Activated T-cell treated with anti-CD3 and anti-CD28 coated beads for 24 hours (primary cell): ENCODE measurements around the gene PDE11A.
"Not testable (repeated sequence)": the region's sequence is repeated elsewhere in the genome, so short reads cannot be mapped to it uniquely, and the experiment has no call there.

Experiments
- DNase-seq: peaks from one replicate; pipeline ENCODE4 v3.0.0-alpha.2; 2020; ENCODE audit warnings: low read depth

The PDE11A gene

DNA sequence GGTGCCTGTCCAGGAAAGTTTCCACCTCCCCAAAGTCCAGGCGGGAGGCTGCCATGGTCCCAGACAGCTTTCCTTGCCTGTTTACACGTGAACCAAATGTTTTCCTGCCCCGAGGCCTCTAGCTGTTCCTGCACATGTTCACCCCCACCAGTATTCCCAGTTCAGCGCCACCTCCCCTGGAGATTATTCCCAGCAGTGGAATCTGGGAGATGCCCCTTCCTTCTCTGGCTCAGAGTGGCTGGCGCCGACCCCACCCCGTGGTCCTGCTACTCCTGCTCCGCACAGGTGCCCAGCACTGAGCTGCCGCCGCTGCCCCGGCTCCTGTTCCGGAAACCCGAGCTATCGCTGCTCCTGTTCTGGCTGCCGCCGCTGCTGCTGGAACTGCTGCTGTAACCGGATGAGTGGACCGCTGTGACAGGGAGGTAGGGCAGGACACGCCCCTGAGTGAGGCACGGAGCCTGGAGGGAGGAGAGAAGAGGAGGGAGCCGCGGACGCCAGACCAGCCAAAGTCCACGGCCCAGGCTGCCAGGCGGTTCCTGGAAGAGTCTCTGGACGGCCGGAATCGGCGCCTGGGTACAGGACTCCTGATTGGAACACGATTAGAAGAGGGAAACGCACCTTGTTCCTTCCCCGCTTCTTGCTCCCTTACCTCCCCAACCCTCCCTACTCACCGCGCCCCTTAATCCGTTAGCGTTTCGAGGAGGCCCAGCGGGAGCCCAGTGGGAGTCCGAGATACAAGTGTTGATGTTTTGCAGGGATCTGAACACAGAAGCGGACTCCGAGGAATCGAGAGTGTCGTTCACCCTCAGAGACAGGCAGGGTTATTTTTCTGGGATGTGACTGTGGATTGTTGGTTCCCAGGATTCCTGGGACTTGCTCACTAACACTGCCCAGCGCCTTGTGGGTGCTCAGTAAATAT is at the start of gene PDE11A:
TSS of gene PDE11A (minus strand) at position 395 of the 919 bp plus-strand sequence. CDS start at position 55, 340 bp downstream.
- peak; percentile 16 for DNase-seq

DNA sequence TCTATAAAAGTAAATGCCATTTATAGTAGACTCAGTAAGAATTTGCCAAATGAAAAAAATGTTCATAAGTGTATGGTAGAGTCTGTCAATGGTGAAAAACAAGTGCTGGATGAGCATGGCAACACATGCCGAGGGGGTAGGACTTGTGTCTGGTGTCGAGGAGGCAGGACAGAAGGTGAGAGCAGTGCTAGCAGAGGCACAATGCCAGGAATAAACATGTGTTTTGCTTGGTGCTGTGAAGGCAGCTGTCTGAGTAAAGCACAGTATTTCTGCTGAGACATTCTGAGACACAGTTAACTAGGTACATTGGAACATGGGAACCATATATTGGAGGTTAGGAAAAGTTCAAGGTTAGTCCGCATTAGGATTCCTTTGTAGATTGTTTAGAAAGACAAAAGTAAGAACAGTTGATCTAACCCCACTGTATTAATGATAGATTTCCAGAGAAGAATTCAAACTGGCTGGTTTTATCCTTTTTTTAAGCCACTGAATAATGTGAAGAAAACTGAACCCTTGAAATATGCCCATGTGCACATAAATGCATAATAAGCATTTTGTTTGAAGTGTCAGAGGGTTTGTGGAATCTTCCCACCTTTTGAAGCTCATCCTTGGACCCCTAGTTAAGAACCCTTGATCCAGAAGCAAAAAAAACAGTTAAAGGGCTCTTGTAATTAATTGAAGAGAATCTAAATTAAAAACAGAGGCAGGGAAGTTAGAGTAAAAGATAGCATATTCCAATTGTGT is 46.8 kb upstream of the PDE11A start:
- DNase-seq: no peak

DNA sequence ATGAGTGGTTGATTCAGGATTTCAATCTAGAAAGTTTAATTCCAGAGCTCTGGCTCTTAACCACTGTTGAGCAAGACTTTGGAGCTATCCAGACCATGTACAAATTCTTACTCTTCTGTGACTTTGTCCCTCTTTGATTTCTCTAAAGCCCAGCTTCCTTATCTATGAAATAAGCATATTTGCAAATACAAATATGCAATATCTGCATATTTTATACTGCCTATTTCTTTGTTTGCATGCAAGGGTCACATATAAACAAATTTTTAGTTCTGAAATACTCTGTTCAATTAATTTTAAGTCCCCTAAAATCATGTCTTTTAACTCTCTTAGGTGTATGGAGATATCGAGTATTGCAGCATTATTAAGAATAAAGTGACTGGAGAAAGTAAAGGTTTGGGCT is 45.1 kb upstream of the PDE11A start:
- no peak for DNase-seq

DNA sequence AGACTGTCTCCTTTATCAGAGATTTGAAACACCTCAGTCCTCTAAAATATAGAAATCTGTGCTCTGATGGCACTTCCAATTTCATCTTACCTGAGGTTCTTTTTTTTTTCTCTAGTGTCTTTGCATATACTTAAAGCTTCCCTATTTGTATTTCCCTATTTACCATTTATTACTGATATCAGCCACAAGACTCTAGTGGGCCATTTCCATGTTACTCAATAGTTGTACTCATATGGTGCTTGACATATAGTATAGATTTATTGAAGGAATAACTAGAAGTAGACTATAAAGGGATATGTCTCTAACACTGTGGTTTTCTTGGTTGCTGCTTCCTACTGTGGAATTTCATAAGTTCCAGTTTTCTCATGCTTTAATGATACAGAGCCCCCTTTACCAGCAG is 42.7 kb upstream of the PDE11A start:
- no peak for DNase-seq

DNA sequence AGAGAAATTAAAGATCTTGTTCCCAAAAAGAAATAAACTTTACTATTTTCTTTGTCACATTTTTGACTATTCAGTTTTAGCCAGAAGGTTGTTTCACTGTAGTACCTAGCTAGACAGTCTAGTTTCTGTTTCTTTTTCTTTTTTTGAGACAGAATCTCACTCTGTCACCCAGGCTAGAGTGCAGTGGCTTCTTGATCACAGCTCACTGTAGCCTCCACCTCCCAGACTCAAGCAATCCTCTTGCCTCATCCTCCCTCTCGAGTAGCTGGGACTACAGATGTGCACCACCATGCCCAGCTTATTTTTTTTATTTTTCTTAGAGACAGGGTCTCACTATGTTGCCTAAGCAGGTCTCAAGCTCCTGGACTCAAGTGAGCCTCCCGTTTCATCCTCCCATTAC is 41.9 kb upstream of the PDE11A start:
- no peak for DNase-seq

DNA sequence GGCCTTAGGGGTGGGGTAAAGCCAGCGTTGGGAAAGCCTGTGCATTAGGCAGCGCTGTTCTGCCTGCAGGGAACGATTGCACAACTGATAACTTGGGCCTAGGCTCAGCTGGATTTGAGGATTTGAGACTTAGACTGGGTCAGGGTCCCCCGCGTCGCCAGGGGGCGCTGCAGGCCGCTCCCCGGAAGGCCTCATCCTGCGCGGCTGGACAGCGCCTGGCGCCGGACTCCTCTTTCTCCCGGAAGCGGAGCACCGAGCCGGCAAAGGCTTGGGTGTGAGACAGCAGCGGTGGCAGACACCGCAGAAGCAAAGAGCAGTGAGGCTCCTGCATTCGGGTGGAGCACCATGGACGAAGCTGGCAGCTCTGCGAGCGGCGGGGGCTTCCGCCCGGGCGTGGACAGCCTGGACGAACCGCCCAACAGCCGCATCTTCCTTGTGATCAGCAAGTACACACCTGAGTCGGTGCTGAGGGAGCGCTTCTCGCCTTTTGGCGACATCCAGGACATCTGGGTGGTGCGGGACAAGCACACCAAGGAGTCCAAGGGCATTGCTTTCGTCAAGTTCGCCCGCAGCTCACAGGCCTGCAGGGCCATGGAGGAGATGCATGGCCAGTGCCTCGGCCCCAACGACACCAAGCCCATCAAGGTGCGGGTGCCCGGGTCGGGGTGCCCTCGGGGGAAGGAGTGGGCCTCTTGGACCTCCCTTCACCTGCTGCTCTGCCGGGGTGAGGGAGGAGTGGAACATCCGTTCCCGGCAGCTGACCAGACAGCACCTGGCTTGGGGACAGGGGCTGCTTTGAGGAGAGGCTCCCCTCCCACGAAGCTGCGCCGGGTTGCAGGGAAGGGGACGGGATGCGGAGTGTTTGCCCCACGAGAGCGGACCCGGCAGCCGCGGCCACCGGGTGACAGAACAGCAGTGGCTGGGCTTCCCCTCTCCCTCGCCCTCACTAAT is 39.9 kb upstream of the PDE11A start, which contains the start of gene RBM45:
TSS of gene RBM45 (plus strand) at position 236 of the 951 bp plus-strand sequence. CDS start at position 346, 110 bp downstream.
- peak; percentile 80 for DNase-seq

DNA sequence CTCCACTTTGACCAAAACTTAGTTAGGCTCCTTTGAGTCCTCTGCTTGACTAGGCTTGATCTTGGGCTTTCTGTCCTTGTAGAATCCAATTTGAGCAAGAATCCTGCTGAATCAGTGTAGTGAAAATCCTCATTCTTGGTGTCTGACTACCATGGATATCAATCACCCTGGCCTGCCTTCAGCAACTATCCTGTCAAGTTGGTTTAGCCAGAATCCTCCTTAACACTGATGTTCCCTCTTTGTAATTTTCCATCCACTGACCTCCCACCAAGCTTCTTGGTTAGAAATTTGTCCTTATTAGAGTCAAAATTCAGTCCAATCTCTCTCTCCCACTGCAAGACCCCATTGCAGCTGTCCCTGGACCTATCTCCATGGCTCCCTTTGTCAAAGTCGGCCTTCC is 39.2 kb upstream of the PDE11A start:
- no peak for DNase-seq

DNA sequence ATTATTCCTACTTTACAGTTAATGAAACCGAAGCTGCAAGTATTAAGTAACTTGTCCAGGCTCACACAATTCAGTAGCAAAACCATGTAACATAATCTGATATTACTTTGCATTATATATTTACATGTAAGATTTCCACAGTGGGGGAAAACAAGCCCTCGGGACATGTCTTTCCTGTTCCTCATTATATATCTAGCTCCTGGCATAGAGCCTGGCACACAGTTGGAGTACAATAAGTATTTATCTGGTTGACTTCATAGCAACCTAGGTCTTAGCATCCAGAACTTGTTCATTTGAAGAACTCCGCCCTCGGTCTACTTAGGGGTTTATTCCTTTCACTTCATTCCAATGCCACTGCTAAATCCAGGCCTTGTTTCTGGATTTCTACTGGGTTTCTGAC is 38.1 kb upstream of the PDE11A start:
- DNase-seq: no peak

DNA sequence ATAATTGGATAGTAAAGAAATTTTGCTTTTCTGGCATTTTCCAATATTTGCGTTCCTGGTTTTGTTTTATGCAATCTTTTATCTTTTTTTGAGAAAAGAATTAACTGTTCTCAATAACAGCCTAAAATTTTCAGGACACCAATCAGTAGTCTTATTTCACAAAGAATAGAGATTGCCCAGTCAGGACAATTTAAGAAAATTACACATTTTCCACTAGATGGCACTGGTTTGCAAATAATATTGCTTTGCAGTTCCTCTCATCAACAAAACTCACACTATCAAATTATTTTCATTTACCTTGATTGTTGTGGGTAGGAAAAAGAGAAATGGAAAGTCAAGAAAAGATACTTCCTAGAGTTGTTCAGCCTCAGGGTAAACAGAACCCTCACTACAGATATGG is 37.2 kb upstream of the PDE11A start:
- no peak for DNase-seq

DNA sequence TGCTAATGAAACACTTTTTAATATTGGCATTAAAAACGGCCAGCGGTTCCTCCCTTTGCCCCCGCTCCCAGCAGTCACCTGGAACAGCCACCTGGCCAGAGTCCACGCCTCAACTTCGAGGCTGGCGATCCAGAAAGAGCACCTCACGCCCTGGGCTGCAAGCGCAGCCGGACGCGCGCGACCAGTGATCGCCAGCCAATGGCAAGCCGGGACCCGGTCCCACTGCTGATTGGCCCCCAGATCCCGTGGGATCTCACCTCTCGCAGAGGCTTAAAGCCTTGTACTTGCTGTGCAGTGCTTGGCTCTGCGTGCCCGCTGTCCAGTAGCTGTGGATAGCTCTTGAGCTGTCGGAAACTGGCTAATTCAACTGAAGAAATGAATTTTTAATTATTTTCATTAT is 35.6 kb upstream of the PDE11A start:
- DNase-seq: no peak

DNA sequence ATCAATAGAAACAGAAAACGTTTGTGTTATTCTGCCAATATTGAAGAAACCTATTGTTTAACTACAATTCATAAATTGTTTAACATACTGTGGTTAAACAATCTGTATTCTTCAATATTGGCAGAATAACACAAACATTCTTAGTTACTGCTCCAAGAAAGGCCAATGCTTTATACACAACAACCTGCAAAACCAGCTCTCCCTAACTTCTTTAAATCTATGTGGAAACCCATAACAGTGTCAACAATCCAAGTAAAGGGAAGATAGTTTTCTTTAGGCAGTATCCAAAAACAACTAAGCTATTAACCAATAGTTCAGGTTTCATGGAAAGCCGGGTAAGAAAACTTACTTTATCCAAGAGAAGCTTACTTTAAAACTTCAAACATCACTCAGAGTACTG is 33.5 kb upstream of the PDE11A start:
- DNase-seq: no peak

DNA sequence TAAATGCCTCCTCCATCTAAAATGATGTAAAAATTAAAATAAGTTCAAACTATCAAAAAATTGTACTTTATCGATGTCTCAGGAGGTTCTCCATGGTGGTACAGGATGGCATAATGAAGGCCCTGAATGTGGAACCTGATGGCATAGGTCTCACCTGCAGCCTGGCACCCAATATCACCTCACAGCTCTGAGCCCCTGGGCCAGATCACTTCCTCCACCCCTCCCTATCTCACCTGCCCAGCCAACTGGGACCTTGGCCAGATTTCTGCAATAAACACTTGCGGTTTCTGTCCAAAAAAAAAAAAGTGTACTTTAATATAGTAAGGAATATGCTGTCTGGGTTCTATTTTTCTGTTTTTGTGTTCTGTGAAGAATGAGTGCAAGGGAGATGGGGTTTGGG is 33.0 kb upstream of the PDE11A start:
- no peak for DNase-seq

DNA sequence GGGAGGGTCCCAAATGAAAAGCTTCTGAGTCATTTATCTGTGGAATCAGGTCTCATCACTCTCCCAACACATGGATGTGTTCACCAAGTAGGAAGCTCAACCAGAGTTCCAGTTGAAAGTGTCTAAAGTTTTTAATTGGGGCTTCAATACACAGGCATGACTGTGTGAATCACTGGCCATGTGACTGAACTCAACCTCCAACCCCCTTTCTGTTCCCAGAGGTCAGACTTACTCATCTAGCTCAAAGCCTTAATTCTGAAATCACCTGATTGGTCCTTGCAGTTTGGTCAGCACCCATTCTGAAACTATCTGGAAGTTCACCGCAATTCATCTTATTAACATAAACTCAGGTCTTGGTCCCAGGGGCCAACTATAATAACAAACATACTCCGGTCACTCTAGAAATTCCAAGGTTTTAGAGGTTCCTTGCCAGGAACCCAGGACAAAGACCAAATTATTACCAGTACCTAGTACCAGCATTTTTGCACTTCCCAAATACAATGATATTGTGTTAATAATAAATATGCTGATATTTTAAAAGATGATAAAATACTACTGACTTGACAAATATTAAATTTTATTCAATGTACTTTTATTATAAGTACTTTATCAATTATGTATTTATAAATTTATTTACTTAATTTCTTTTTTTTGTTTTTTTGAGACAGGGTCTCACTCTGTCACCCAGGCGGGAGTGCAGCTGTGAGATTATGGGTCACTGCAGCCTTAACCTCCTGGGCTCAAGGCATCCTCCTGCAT is 28.9 kb upstream of the PDE11A start:
- DNase-seq: no peak

DNA sequence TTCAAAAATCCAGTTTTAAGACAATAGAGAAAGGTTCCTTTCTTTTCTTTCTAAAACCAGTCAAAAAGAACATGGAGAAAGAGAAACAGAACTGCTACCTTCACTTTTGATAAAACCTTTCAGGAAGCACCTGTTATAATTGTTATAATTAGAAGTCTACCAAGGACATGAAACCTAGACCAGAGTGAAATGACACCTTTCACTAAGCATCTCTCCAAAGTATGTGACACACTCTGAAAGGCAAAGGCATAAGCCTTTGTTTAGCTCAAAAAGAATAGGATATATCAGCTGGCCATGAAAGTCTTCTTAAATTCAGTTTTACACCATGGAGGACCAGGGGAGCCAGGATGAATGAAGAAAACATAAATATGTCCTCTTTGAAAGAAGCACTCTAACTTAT is 20.9 kb upstream of the PDE11A start:
- no peak for DNase-seq

DNA sequence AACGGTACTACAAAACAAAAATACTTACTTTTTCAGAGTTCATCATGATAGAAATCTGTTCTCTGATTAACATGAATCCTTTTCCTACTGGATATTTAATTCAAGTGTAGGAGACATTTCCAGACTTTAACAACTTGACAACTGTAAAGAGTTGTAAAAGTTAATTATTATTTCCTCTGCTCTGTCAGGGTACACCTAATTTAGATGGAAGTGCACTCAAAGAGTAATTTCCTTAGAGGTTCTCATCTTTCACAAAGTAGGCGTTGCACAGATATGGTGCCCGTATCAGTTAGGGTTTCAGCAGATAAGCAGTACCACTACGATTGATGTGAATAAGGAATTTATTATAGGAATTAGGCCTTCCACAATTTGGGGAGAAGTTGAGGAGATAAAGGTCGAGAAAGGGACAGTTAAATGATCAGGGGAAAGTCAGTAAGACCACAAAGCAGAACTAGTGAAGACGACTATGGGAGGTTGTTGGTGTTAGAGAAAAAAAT is 16.2 kb upstream of the PDE11A start:
- no peak for DNase-seq

DNA sequence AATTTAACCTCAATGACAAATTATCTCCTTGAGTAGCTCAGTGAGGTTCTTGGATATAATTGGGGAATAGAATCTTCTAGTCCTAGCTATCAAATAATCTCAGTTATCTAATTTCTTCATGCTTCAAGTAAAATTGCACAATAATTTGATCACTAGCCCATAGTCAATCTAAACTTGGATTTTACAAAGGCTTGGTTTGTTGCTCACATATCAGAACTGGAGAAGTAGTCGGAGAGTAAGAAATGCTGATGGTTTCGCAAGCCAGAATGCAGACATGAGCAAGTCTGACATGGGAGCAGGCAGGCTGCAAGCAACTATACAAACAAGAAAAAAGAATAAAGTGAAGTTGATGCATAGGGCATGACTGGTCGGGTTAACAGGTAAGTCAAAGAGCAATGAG is 11.7 kb upstream of the PDE11A start:
- DNase-seq: no peak

DNA sequence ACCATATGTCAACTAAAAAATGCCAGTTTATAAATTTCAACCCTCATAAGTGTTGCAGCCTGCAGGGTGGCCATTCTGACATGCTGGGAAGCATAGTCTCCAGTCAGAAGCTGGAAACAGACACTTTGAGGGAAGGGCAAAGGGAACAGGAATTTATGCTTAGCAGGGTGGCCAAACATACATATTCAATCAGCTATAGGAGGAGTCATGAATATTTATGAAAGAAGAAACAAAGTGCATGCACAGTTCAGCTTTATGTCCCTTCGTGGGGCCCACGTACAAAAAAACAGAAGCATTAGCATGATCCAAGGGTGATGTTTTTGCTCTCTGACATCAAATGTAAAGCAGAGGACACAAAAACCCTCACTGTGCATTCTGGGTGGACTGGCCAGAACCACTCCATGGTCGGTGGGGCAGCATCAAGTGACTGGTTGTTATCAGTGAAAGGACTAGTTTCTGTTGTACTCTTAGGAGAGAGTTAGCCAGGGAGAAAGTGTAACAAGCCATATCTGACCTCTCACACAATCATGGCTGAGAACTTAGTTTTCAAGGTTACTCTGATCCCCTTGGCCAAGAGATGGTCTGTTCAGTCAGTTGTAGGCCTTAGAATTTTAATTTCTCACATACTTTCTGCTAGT is 9.9 kb upstream of the PDE11A start:
- no peak for DNase-seq

DNA sequence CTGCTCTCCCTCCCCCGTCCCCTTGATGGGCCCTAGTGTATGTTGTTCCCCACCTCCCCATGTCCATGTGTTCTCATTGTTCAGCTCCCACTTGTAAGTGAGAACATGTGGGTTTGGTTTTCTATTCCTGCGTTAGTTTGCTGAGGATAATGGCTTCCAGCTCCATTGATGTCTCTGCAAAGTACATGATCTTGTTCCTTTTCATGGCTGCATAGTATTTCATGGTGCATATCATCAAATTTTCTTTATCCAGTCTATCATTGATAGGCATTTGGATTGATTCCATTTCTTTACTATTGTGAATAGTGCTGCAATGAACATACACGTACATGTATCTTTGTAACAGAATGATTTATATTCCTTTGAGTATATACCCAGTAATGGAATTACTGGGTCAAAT is 6.7 kb upstream of the PDE11A start:
- DNase-seq: not testable (repeated sequence)

DNA sequence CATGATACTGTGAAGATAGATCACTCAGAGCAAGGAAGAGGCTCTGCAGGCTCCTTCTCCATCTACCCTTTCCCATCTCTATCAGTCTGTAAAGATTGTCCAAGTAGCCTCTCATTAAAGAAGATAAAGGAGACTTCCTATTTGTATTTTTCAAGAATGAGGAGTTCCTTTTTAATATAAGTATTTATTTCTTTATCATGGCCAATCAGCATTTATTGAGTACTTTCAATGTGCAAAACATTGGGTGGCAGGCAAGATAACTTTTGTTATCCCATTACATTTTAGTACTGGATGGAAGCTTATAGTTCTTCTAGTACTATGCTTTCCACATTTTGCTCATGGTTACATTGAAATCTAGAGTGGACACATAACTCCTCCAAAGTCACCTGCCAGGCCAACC is 3.6 kb upstream of the PDE11A start:
- no peak for DNase-seq

DNA sequence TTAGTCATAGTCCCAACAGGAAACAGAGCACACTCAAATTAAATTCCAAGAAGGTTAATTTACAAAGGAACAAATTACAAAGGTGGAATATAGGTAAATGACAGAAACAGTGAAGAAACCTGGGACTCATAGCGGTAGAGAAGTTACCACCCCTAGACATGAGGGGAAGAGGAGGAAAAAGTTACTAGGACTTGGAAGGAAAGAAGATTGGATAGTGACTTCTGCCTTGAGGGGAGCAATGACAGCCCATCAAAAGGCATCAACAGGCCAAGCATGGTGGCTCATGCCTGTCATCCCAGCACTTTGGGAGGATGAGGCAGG is 2.4 kb upstream of the PDE11A start:
- no peak for DNase-seq
